Chondrocyte (in vitro differentiated cells): Measurements from ENCODE around the gene ILF2. TPM values are rescaled to one million over a fixed set of nuclear protein-coding genes. Genes with fewer than 3 reads are reported as not detected.

ENCODE experiments used
- DNase-seq: peaks from one replicate; pipeline ENCODE4 v3.0.0; 2021; ENCODE audit warnings: mixed read lengths, low spot score
- H3K27ac Mint-ChIP-seq: one replicate; pipeline ENCODE4 v1.8.0; 2021; ENCODE audit warnings: mild to moderate bottlenecking, moderate library complexity, mixed read lengths; ENCODE audit not compliant: unreplicated experiment
- H3K27me3 Mint-ChIP-seq: 2 replicates; pipeline ENCODE4 v1.8.0; 2021; ENCODE audit warnings: low read depth, mixed read lengths
- H3K36me3 Mint-ChIP-seq: 2 replicates; pipeline ENCODE4 v1.8.0; 2021; ENCODE audit warnings: low read depth, mixed read lengths
- H3K4me1 Mint-ChIP-seq: 2 replicates; pipeline ENCODE4 v1.8.0; 2021; ENCODE audit warnings: low read depth, mild to moderate bottlenecking, mixed read lengths
- H3K4me3 Mint-ChIP-seq: one replicate; pipeline ENCODE4 v1.8.0; 2021; ENCODE audit warnings: mild to moderate bottlenecking, moderate library complexity, mixed read lengths; ENCODE audit not compliant: unreplicated experiment
- H3K9me3 Mint-ChIP-seq: 2 replicates; pipeline ENCODE4 v1.8.0; 2021; ENCODE audit warnings: low read depth, mixed read lengths
- CTCF ChIP-seq: fragments of 200-600 bp; sonication (generic); IDR thresholded peaks from 2 replicates; pipeline ENCODE4 v1.5.0; 2021; ENCODE audit warnings: antibody characterized with exemption, mild to moderate bottlenecking, moderate library complexity
- total RNA-seq: library from RNA; stranded (reverse); gene quantifications from 3 replicates; pipeline ENCODE4 v1.2.1, GENCODE V29; 2021

The ILF2 gene
- total RNA-seq, 1 donor from 2014 or later: 122 TPM

- peak; percentile 21 for DNase-seq
- Mint-ChIP-seq H3K4me3 (peak overlapping the region; percentile 95), H3K27me3 (no peaks in the 10 kb centered on the region), H3K9me3 (no peaks in the 10 kb centered on the region), H3K4me1 (peaks cover 12% of the 10 kb centered on the region), H3K36me3 (peaks cover 11% of the 10 kb centered on the region), H3K27ac (peak overlapping the region; percentile 94)
- TF ChIP-seq CTCF: no peak
These were observed 11.6 kb downstream of the ILF2 start for GRCh38 chr1:153659175-153659534.

- Mint-ChIP-seq H3K9me3 (no peaks in the 10 kb centered on the region), H3K4me3 (peak within 1 kb of the TSS; percentile 95), H3K36me3 (peaks cover 7% of the 10 kb centered on the region), H3K27me3 (no peaks in the 10 kb centered on the region), H3K4me1 (peaks cover 12% of the 10 kb centered on the region), H3K27ac (peak within 1 kb of the TSS; percentile 94)
- DNase-seq: peak; percentile 95
- peak; percentile 63 for TF ChIP-seq CTCF
These were observed 12.2 kb downstream of the ILF2 start, which contains the start of gene SNAPIN for GRCh38 chr1:153658400-153659174. TSS of gene SNAPIN (plus strand) at chr1:153658703. CDS start at chr1:153658744, 41 bp downstream.

DNA sequence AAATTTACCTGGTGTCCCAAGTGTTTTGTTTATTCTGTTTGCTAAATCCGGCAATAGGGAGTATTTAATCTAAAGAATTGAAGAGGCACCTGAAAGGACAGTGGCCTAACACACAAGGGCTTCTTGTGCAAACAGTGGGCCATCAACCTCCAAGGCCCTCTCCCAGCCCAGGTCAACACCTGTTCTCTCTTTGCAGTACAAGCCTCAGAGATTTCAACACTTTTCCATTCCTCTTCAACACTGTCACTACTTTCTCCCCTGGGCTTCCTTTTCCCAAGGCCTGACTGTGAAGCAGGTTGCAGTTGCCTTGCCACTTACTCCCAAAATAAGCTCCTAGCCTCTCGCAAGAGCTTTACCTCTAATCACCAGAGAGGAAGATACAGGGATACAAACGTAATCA, 15.5 kb downstream of the ILF2 start:
- Mint-ChIP-seq H3K9me3 (no peaks in the 10 kb centered on the region), H3K4me1 (peaks cover 20% of the 10 kb centered on the region), H3K27ac (no peak overlapping the region), H3K27me3 (no peaks in the 10 kb centered on the region), H3K4me3 (no peak overlapping the region), H3K36me3 (no peaks in the 10 kb centered on the region)
- no peak for TF ChIP-seq CTCF
- peak; percentile 24 for DNase-seq

DNA sequence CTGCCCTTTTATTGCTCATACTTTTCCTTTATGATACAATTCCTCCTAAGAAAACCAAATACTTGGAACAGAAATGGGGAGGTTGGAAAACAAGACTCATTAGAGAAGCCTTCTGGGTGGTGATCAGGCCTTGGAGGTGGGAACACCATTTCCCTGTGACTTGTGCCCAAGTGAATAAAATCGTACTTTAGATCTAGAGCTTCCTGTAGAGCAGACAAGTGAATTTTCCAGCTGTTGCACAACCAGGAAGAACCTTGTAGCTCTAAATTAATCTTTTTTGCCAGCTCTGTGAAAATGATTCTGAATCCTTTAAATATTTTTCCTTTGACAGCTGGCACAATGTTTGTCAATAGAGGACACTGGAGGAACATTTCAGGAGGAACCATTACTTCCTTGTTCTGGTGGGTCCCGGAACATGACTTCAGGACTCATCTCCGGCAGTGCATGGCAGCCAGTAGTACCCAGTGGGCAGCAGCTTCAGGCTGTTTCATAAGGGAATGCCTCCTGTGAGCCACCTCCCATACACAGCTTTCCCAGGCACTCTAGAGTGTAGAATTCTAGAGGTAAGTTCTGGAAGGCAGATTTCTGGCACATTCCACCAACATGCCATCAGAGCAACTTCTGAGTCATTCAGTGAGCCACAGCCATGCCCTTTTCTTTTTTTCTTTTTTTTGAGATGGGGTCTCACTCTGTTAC, 17.8 kb downstream of the ILF2 start:
- Mint-ChIP-seq H3K9me3 (no peaks in the 10 kb centered on the region), H3K27ac (peak overlapping the region; percentile 54), H3K36me3 (no peaks in the 10 kb centered on the region), H3K4me3 (no peak overlapping the region), H3K27me3 (no peaks in the 10 kb centered on the region), H3K4me1 (peaks cover 7% of the 10 kb centered on the region)
- DNase-seq: peak; percentile 25
- no peak for TF ChIP-seq CTCF

GRCh38 chr1:153651771-153652170, 19.0 kb downstream of the ILF2 start:
- peaks cover 7% of the 10 kb centered on the region for H3K4me1 Mint-ChIP-seq
- H3K4me3 Mint-ChIP-seq: no peak overlapping the region
- H3K9me3 Mint-ChIP-seq: no peaks in the 10 kb centered on the region
- no peaks in the 10 kb centered on the region for H3K36me3 Mint-ChIP-seq
- H3K27me3 Mint-ChIP-seq: no peaks in the 10 kb centered on the region
- DNase-seq: peak; percentile 55
- no peak overlapping the region for H3K27ac Mint-ChIP-seq
- TF ChIP-seq CTCF: no peak
